Gastroesophageal sphincter (tissue), 2 donors: ENCODE measurements around the gene CDC45.

Source experiments
- POLR2A ChIP-seq, 2 donors: fragments of 450-650 bp; IDR thresholded peaks; one replicate each; pipeline ENCODE4 v1.6.1; 2017; ENCODE audit warnings: antibody characterized with exemption in 2 of 2, mild to moderate bottlenecking in 2 of 2, moderate library complexity in 1 of 2
- POLR2AphosphoS5 ChIP-seq: sonication (generic); formaldehyde crosslinking; IDR thresholded peaks from one replicate; pipeline ENCODE4 v1.6.1; 2017; ENCODE audit warnings: antibody characterized with exemption

DNA sequence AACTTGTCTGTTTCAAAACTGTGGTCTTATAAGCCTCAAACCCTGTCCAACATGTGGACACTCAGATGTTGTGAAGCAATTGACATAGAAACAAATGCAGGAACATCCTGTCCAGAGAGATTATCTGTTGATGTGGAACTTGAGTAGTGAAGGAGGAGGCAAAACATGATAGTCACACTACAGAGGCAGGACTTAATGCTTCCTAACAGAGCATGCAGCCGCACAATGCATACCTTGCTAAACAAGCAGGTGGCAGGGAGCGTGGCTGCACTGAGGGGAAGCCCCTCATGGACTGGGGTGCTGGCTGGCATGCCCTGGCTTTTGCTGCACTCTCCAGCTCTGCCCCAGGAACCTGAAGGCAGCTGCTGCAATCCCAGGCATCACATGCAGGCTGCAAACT, 37.6 kb upstream of the CDC45 start:
- no peak for TF ChIP-seq POLR2A (IDR thresholded peaks at IDR 0.05)
- TF ChIP-seq POLR2AphosphoS5 = no peak
